ENCODE data around the gene ERLEC1.
A peak's percentile ranks its signal among the peaks of the same experiment; 100 is the strongest.

Gene ERLEC1

GRCh38 chr2:53786705-53787613, at the start of gene ERLEC1, which contains the start of gene ASB3:
Gene ERLEC1 (plus strand): TSS chr2:53787044. CDS start chr2:53787211, 167 bp downstream.
Gene ASB3 (minus strand): TSS chr2:53786953. CDS start chr2:53765572, 21,381 bp downstream.
- no peak for DNase-seq (ENCODE audit: low read depth)
- no peak for TF ChIP-seq CTCF (IDR thresholded peaks at IDR 0.05; ENCODE audit: control insufficient read depth, extremely low read depth, insufficient read depth)
- peak within 1 kb of the TSS; percentile 72 for H3K4me3 ChIP-seq (ENCODE audit: low read depth, low read length)

GRCh38 chr2:53737091-53737490, 49.8 kb upstream of the ERLEC1 start:
- H3K4me3 ChIP-seq (ENCODE audit: low read depth, low read length), result no peak overlapping the region
- no peak for TF ChIP-seq CTCF (IDR thresholded peaks at IDR 0.05; ENCODE audit: control insufficient read depth, extremely low read depth, insufficient read depth)
- no peak for DNase-seq (ENCODE audit: low read depth)

GRCh38 chr2:53739032-53739431, 47.8 kb upstream of the ERLEC1 start:
- DNase-seq (ENCODE audit: low read depth), result no peak
- TF ChIP-seq CTCF (IDR thresholded peaks at IDR 0.05; ENCODE audit: control insufficient read depth, extremely low read depth, insufficient read depth), result no peak
- no peak overlapping the region for H3K4me3 ChIP-seq (ENCODE audit: low read depth, low read length)

GRCh38 chr2:53740170-53740569, 46.7 kb upstream of the ERLEC1 start:
- TF ChIP-seq CTCF (IDR thresholded peaks at IDR 0.05; ENCODE audit: control insufficient read depth, extremely low read depth, insufficient read depth), result peak; percentile 42
- H3K4me3 ChIP-seq (ENCODE audit: low read depth, low read length), result no peak overlapping the region
- no peak for DNase-seq (ENCODE audit: low read depth)

- TF ChIP-seq CTCF (IDR thresholded peaks at IDR 0.05; ENCODE audit: control insufficient read depth, extremely low read depth, insufficient read depth), result no peak
- no peak for DNase-seq (ENCODE audit: low read depth)
- H3K4me3 ChIP-seq (ENCODE audit: low read depth, low read length), result no peak overlapping the region
Observed at GRCh38 chr2:53744395-53745065, 42.3 kb upstream of the ERLEC1 start.

GRCh38 chr2:53750041-53750768, 36.6 kb upstream of the ERLEC1 start:
- TF ChIP-seq CTCF (IDR thresholded peaks at IDR 0.05; ENCODE audit: control insufficient read depth, extremely low read depth, insufficient read depth), result no peak
- H3K4me3 ChIP-seq (ENCODE audit: low read depth, low read length), result no peak overlapping the region
- no peak for DNase-seq (ENCODE audit: low read depth)

All from LNCaP clone FGC (cell line).